ENCODE measurements around the gene GALNT2. TPM values are rescaled to one million over a fixed set of nuclear protein-coding genes. Genes with fewer than 3 reads are reported as not detected.

GALNT2 gene
- total and polyA plus RNA-seq, 10 of the 15 experiments (the other 5 are each of a cell fraction or from before 2014, with no cell fraction given): 0.52 to 27.7 (median 16.3) TPM

DNA sequence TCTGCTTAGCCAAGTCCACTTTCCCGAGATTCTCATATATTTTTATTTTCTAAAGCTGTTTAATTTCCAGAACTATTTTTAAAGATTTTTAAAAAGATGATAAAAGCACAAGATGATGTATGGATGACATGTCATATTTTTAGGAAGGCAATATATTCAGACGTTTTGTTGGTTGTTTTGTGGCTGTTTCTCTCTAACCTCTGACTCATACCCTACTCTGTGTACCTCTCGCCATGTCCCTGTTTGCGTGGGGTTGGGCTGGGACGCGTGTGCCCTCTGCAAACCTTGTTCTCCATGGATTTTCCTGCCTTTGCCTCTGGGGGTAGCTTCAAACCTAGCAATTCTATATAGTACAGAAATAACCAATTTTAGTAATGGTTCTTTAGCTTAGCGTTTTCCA, 132.0 kb downstream of the GALNT2 start (continued):
- TF ChIP-seq, protein P1, sequence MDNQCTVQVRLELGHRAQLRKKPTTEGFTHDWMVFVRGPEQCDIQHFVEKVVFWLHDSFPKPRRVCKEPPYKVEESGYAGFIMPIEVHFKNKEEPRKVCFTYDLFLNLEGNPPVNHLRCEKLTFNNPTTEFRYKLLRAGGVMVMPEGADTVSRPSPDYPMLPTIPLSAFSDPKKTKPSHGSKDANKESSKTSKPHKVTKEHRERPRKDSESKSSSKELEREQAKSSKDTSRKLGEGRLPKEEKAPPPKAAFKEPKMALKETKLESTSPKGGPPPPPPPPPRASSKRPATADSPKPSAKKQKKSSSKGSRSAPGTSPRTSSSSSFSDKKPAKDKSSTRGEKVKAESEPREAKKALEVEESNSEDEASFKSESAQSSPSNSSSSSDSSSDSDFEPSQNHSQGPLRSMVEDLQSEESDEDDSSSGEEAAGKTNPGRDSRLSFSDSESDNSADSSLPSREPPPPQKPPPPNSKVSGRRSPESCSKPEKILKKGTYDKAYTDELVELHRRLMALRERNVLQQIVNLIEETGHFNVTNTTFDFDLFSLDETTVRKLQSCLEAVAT (IDR thresholded peaks at IDR 0.05): no peak
- TF ChIP-seq HDAC6 (IDR thresholded peaks at IDR 0.05; ENCODE audit: unreplicated experiment) (no peak), MTA3 (IDR thresholded peaks at IDR 0.05; ENCODE audit: borderline replicate concordance, low read length) (no peak)
- TF ChIP-seq, protein P2, sequence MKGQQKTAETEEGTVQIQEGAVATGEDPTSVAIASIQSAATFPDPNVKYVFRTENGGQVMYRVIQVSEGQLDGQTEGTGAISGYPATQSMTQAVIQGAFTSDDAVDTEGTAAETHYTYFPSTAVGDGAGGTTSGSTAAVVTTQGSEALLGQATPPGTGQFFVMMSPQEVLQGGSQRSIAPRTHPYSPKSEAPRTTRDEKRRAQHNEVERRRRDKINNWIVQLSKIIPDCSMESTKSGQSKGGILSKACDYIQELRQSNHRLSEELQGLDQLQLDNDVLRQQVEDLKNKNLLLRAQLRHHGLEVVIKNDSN (IDR thresholded peaks at IDR 0.05; ENCODE audit: borderline replicate concordance, extremely low read length, insufficient read depth, low read depth, low read length): no peak

DNA sequence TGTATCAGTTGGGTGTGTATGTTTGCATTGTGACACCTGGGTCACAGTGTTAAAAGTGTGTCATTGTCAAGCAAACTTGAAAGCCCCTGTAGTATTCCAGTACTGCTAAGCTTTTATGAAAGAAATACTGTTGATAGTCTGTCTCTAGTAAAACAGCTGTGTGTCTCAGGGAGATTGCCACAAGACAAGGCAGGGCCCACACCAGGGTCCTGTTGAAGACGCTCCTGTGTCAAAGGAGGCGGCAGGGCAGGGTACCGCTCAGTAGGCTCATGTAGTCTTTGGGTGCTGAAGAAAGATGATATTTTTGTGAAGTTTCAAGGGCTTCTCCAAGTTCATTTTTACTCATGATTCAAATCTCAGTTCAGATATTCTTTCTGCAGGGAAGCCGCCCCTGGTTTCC, 132.5 kb downstream of the GALNT2 start:
- no peaks in the 10 kb centered on the region for H3K79me2 ChIP-seq (ENCODE audit: control insufficient read depth, insufficient read depth, low read length)
- 96% methylated on average over 4 of the region's 4 CpGs for WGBS (ENCODE audit: insufficient coverage, insufficient replicate concordance, low lambda C conversion rate, missing lambda C conversion rate)
- no TSS peak for BruUV-seq (replicated peaks)
- no peak overlapping the region for H3K27ac ChIP-seq (ENCODE audit: control insufficient read depth, insufficient read depth)
- no peak overlapping the region for H2AFZ ChIP-seq (ENCODE audit: control insufficient read depth, low read depth, low read length)
- ChIA-PET POLR2A (interaction anchor here (0.6 kb wide), 1 partner anchor 172 kb away, joined by 3 read pairs; no protein-coding TSS in a partner anchor), RAD21 (ENCODE audit: unreplicated experiment) (interaction anchor here (0.6 kb wide), 1 partner anchor 87 kb away, joined by 3 read pairs; no protein-coding TSS in a partner anchor), SMC1A (ENCODE audit: uncharacterized antibody, unreplicated experiment) (interaction anchor here (1.2 to 2.4 kb wide), 3 partner anchors 12 to 33 kb away, joined by 3 to 6 read pairs (median 4); no protein-coding TSS in a partner anchor), CTCF (no interaction called here)
- H3K4me1 ChIP-seq (ENCODE audit: control insufficient read depth, insufficient read depth, low read length): no peaks in the 10 kb centered on the region
- H3K4me3 ChIP-seq: no peak overlapping the region
- in situ Hi-C loops (cut with MboI) (no loop called here), intact Hi-C loops (cut with micrococcal nuclease; ENCODE audit: unreplicated experiment) (no loop called here)
- FAIRE-seq (no peak), DNase-seq (ENCODE audit: low read depth, low spot score) (no peak), ATAC-seq (no peak)
- no peaks in the 10 kb centered on the region for H3K9me3 ChIP-seq (replicated peaks; ENCODE audit: control insufficient read depth, insufficient read depth, low read length)
- H3K4me2 ChIP-seq (ENCODE audit: control insufficient read depth, insufficient read depth): no peak overlapping the region
- peaks cover 2 to 3% of the 10 kb centered on the region in 2 experiments; a peak in 2 of 4 replicates for H3K36me3 ChIP-seq (ENCODE audit: control insufficient read depth in 2 of 2, insufficient read depth in 2 of 2, low read length in 1 of 2)
- no peaks in the 10 kb centered on the region for H3K27me3 ChIP-seq (replicated peaks in 1 of 2; ENCODE audit: control insufficient read depth in 2 of 2, insufficient read depth in 2 of 2, low read length in 1 of 2)
- no peaks in the 10 kb centered on the region for H4K20me1 ChIP-seq (ENCODE audit: control insufficient read depth, insufficient read depth)
- no peak overlapping the region for H3K9ac ChIP-seq (ENCODE audit: control insufficient read depth, insufficient read depth, low read length)
- no peak for TF ChIP-seq MTA2 (IDR thresholded peaks at IDR 0.05; ENCODE audit: low read depth)
- TF ChIP-seq, protein P3, sequence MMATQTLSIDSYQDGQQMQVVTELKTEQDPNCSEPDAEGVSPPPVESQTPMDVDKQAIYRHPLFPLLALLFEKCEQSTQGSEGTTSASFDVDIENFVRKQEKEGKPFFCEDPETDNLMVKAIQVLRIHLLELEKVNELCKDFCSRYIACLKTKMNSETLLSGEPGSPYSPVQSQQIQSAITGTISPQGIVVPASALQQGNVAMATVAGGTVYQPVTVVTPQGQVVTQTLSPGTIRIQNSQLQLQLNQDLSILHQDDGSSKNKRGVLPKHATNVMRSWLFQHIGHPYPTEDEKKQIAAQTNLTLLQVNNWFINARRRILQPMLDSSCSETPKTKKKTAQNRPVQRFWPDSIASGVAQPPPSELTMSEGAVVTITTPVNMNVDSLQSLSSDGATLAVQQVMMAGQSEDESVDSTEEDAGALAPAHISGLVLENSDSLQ (IDR thresholded peaks at IDR 0.05): no peak
- TF ChIP-seq EP300 (IDR thresholded peaks at IDR 0.05; ENCODE audit: borderline replicate concordance in 1 of 2, control insufficient read depth in 1 of 2, low read depth in 2 of 2, low read length in 2 of 2): no peak
- TF ChIP-seq, protein P4, sequence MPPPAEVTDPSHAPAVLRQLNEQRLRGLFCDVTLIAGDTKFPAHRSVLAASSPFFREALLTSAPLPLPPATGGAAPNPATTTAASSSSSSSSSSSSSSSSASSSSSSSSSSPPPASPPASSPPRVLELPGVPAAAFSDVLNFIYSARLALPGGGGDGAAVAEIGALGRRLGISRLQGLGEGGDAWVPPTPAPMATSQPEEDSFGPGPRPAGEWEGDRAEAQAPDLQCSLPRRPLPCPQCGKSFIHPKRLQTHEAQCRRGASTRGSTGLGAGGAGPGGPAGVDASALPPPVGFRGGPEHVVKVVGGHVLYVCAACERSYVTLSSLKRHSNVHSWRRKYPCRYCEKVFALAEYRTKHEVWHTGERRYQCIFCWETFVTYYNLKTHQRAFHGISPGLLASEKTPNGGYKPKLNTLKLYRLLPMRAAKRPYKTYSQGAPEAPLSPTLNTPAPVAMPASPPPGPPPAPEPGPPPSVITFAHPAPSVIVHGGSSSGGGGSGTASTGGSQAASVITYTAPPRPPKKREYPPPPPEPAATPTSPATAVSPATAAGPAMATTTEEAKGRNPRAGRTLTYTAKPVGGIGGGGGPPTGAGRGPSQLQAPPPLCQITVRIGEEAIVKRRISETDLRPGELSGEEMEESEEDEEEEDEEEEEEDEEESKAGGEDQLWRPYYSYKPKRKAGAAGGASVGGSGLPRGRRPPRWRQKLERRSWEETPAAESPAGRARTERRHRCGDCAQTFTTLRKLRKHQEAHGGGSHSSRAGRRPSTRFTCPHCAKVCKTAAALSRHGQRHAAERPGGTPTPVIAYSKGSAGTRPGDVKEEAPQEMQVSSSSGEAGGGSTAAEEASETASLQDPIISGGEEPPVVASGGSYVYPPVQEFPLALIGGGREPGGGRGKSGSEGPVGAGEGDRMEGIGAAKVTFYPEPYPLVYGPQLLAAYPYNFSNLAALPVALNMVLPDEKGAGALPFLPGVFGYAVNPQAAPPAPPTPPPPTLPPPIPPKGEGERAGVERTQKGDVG (CRISPR knock-in tag; IDR thresholded peaks at IDR 0.05): no peak
- no peak for TF ChIP-seq CBX3 (IDR thresholded peaks at IDR 0.05; ENCODE audit: borderline replicate concordance, low read depth)
- TF ChIP-seq PML (IDR thresholded peaks at IDR 0.05; ENCODE audit: low read length): no peak
- TF ChIP-seq, protein P5, sequence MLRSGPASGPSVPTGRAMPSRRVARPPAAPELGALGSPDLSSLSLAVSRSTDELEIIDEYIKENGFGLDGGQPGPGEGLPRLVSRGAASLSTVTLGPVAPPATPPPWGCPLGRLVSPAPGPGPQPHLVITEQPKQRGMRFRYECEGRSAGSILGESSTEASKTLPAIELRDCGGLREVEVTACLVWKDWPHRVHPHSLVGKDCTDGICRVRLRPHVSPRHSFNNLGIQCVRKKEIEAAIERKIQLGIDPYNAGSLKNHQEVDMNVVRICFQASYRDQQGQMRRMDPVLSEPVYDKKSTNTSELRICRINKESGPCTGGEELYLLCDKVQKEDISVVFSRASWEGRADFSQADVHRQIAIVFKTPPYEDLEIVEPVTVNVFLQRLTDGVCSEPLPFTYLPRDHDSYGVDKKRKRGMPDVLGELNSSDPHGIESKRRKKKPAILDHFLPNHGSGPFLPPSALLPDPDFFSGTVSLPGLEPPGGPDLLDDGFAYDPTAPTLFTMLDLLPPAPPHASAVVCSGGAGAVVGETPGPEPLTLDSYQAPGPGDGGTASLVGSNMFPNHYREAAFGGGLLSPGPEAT (IDR thresholded peaks at IDR 0.05; ENCODE audit: low read depth): no peak
- no peak for TF ChIP-seq SMC3 (IDR thresholded peaks at IDR 0.05; ENCODE audit: borderline replicate concordance, low read length)
- TF ChIP-seq IRF4 (IDR thresholded peaks at IDR 0.05; ENCODE audit: low read depth, low read length): no peak
